ELR (cell line): Measurements from ENCODE around the gene PARVG.

Source experiments
- DNase-seq: peaks from one replicate; pipeline ENCODE4 v3.0.0-alpha.2; 2015; ENCODE audit warnings: low read depth

The PARVG gene

DNA sequence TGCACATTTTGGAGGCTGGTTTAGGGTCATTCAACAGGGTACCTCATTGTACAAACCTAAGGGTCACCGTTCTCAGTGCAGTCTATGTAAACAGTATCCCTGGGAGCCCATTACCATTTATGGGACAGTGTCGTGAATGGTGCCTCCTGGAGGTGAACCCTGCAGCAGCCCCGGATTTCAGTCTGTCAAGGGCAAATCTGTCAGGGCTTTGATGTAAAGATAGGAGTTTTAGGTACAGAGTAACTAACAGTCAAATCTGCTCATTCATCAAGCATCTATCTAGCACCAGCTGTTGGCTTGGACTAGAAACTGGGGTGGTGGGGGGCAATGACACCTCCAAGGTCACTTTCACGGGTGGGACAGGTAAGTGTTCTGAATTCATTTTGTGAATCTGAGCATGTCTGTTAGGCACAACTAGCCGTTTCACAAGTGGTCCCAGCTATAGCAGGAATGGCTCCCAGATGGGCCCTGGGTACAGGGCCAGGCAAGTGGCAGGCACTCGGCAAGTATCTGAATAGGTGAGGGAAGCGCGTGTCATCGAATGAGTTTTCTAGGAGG lies 63.6 kb downstream of the PARVG start:
- no peak for DNase-seq

DNA sequence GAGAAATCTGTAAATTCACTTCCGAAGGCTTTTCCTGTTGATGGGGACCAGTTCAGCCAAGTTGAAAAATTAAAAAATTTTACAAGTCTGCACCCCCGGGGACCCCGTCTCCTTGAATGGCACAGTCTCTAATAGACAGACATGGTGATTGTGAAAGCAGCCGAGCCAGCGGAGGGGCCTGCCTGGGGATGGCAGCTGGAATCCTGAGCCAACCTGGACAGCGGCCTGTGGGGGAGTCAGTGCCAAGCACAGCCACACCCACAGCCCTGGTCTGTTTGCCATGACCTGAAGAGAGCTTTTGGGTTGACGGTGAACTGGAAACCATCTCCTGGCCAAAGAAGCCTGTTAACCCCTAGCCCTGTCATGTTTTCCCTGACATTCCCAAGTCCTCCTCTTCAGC lies 64.7 kb downstream of the PARVG start:
- no peak for DNase-seq

DNA sequence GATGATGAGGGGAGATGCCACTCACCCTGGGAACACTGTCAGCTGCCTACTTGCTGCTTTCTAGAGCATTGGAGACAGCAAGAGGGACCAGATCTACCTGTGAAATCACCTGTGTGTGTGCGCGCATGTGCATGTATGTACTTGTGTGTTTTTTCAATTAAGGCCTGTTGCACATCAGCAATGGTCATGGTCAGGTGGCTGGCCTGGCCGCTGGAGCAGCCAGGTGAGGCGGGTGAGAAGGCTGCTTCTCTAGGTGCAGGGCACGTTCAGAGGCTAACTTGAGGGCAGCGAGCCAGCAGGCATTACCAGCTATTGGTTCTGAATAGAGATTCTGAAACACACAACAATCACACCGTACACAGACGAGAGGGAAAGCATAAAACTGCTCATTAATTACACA lies 65.1 kb downstream of the PARVG start:
- DNase-seq = no peak

DNA sequence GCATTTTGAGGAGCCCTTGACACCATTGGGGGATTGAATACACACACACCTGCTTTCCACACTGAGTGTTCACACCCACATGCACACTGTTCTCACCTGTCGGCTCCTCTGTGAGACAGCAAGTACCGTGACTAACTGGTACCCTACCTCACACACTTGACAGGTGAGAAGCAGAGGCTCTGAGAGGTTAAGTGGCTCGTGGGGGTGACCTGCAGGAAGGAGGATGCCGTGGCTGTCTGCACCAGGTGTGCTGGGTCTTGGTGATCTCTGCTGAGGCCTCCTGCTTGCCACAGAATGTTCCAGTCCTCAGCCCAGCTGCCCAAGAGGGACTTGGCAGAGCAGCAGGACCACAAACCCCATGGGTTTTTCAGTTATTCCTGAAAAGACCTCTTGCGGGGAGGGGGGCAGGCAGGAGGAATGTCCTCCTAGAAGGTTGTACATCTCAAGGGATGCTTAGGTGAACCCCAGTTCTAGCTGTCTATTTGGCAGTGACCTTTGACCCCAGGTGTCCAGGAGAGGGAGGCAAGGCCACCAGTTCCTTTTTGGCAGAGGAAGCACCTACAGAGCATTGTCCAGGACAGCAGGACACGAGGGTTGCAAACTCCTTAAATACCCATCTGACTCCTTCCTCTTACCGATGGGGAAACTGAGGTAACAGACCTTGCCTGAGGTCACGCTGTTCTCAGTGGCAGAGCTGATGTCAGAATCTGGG lies 66.0 kb downstream of the PARVG start:
- no peak for DNase-seq

DNA sequence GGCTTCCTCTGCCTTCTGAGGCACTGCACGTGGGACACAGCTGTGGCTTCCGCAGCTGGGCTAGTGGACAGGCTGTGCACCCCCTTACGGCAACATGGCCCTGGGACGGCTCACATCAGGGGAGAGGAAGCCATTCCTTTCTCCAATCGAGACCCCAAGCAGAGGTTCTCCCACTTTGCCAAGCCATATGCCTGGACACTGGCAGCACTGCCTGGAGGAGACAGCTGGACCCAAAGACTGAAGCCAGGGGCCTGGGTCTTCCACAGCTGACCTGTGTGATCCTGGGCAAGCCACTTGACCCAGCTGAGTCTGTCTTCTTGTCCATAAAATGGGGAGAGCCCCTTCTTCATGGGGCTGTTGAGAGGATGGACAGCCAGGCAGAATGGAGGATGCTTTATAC lies 66.6 kb downstream of the PARVG start:
- DNase-seq = no peak

DNA sequence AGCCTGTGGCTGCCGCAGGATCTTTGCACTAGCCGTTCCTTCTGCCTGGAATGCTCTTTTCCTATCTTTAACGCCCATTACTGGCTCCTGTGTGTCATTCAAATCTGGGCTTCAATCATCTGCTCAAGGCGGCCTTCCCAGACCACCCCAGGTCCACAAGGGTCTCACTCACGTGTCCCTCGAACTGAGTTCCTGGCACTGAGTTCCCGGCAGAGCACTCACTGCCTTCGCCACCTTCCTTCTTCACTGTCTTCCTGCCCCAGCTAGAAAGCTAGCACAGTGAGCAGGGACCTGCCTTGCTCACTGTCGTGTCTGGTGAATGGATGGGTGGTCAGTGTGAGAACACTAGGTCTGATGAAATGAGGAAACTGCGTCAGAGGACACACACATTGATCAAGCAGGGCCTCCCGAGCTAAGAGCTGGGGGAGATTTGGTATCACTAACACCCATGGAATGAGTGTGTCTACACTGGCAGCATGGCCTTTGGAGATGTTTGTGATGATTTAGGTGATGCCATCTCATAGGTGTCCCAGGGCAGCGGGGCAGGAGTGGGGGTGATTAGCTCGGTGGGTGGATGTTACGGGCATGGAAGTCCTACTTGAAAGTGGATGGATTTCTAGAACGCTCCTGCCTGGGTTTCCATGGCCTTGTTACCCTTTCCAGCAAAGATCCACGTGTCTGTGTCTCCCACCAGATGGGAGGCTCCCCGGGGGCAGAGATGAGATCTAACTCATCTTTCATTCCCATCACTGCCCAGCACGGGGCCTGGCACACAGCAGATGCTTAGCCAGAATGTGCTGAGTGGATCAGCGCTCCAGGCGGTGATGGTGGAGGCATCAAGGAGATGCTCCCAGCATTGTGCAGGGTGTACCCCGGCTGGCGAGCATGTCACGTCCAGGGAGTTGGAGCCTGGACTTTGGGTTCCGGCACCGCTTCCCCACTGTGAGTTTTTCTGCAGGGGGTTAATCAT lies 67.5 kb downstream of the PARVG start:
- DNase-seq = no peak

DNA sequence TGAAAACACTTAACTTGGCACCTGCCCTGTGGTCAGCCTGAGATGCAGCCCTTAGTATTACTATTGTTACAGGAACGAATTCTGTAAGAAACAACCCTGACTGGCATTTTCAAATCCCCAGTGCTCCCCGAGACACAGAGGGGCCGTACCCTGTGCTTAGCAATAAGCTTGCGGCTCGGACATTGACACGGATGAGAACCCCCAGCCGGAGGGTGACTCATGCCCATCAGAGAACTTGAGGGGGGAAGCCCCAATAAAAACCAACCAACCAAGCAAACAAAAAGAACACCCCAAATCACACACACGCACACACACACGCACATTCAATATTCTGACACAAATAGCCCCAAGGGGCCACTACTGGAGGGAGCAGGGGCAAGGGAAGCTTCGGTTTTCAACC lies 68.2 kb downstream of the PARVG start:
- DNase-seq = no peak

DNA sequence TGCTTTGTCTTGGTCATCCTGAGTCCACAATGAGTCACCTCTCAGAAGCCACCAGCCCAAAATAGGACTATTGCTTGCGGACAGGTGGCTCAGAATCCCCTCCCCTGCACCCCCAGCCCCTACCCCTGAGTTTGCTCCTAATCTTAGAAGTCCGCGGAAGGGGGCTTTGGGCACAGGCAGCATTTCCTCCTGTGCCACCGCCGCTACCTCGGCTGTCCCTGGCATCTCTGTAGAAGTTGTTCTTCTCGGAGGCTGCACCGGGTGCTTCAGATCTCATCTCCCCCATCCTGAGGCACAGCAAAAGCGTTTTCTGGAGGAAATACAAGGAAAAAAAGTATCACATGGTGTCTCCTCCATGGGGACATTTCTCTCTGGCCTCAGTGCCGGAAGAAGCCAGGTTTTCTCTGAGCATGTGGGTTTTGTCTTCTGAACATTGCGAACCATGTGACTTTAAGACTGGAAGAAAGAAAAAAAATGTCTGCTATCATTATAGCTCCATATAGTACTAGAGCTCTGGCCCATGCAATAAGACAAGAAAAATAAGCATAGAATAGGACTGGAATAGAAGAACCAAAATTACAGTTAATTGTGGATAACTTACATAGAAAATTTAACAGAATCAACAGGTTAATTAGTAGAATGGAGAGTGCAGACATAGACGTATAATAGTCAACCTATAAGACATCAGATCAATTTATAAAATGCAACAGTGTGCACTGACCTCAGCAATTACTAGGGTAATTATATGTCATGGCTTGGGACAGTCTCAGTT lies 68.8 kb downstream of the PARVG start:
- DNase-seq = no peak

DNA sequence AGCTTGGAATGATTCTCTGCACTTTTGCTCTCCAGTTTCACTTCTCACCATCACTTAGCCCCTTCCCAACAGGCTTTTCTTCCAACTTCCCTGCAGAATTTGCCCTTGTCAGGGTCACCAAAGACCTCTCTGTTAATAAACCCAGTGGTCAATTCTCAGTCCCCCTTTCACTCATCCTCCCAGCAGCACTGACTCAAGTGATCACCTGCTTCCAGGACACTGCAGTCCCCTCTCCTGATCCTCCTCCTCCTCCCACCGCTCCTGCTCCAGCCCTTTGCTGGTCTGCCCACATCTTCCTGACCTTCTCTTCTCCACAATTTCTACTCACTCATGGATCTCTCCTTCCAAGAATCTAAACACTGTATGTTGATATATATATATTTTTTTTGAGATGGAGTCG lies 74.1 kb downstream of the PARVG start:
- DNase-seq = no peak

DNA sequence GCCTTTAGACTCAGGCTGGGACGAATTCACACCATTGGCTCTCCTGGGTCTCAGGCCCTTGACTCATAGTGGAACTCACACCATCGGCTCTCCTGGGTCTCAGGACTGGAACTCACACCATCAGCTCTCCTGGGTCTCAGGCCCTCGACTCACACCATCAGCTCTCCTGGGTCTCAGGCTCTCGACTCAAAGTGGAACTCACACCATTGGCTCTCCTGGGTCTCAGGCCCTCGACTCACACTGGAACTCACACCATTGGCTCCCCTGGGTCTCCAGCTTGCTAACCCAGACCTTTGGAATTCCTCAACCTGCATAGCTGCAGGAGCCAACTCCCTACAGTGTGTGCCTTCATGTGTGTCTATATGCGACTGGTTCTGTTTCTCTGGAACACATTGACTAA lies 75.4 kb downstream of the PARVG start:
- DNase-seq = no peak

DNA sequence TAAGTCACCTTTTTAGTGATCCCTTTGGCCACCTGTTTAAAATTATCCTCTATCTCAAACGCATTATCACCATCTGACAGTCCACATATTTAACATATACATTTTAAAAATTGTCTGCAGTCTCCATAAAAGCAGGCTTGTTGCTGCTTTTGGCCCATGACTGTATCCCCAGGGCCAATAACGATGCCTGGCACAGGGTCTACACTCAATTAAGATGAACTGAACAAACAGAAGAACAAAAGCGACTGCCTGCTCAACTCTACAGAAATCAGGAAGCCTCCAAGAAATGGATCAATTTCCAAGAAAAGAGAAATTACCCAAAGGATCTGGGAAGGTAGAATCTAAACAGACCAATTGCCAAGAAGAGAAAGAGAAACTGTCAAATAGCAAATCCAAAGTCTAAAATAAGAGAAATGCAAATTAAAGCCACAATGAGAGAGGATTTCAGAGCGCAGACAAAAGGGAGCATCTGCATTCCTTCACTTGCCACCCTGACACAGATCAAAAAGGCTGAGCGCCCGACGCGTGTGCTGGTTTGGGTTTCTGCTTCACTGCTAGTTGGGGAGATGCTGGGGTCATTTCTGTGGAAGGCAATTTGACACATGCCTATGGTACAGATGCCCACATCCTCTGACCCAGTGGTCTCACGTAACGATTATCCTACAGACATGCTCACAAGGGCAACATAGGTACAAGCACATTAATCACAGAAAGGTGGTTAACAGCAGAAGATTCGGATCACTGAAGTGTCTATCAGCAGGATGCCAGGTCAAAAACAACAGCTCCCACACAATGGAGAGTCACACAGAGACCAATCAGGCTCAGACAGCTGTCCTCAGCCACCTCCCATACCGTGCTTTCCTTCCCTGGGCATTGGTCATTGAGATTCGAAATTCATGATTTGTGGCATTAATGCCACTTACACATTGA lies 76.1 kb downstream of the PARVG start:
- no peak for DNase-seq
